A673 (cell line): ENCODE measurements around the gene SPRED2.

Experiments used
- CTCF ChIP-seq: fragments of 300-800, 200-600 bp; sonication (generic); conservative IDR thresholded peaks from 2 replicates; pipeline ENCODE4 v1.5.1; 2017; ENCODE audit warnings: low read depth, mild to moderate bottlenecking, antibody characterized with exemption, low read length, moderate library complexity, mixed read lengths
- EZH2 ChIP-seq: fragments of 200-600 bp; sonication (generic); IDR thresholded peaks from 2 replicates; pipeline ENCODE4 v1.6.1; 2017; ENCODE audit warnings: borderline replicate concordance, low read depth, mild to moderate bottlenecking, mixed read lengths, antibody characterized with exemption, low read length; ENCODE audit not compliant: poor library complexity, severe bottlenecking

DNA sequence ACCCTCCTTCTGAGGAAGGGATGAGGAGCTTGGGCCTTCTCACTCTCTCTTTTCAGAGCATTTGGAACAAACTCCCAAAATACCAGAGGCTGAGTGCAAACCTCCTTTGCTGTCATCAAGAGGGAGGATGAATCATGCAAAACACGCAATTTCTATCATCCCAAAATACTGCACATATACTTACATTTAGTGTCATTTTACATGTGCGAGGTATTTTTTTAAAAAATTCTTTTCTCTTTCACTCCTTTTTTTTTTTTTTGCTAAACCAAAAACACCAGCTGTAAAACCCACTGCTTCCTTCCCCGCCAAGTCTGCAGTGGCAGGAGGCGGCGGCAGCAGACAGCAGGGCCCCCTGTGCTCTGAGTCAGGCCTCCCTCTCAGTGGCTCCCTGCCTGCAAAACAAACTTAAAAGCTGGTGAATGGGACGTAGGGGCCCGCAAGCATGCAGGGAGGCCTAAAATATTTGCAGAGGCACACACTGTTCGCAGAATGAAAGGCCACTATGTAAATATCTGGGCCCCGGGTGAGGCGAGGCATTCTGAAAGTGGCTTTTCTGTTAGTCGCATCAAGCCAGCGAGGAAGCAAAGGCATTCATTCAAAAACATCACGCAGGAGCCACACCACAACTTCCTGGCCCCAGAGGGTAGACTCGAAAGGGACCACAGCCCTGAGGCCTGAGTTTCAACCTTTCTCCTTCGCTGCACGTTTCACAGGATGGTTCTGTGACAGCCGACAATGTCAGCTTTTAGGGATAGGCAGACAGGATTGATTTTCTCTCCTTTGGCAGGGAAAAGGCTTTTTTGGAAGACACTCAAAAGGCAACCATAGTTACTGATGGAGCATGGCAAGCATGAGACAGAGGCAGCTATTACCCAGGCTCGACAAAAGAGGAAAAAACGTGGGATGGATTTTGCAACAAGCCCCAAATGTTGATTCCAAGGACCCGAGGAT lies 131.4 kb downstream of the SPRED2 start:
- TF ChIP-seq CTCF (no peak), EZH2 (no peak)
